Gastroesophageal sphincter (tissue), 4 donors: Measurements from ENCODE around the gene LRRC55. TPM values are rescaled to one million over a fixed set of nuclear protein-coding genes. Genes with fewer than 3 reads are reported as not detected.

Experiments used
- ATAC-seq: fragments of 150-250 bp; one replicate; pipeline ENCODE4 v1.9.1; 2016; ENCODE audit warnings: mild to moderate bottlenecking, moderate library complexity
- H3K27ac ChIP-seq, 4 donors: fragments of 200-600 bp; sonication (generic) in 3 of 4; 1 replicate in 3 of 4; 2 replicates in 1 of 4; pipeline ENCODE4 v1.5.1; 2016 to 2019
- H3K27me3 ChIP-seq: fragments of 200-600 bp; sonication (generic); one replicate; pipeline ENCODE4 v1.5.1; 2019
- H3K36me3 ChIP-seq, 2 donors: fragments of 200-600 bp; sonication (generic); one replicate each; pipeline ENCODE4 v1.5.1; 2019; ENCODE audit warnings: control low read depth in 1 of 2
- H3K4me1 ChIP-seq, 3 donors: fragments of 200-600 bp; sonication (generic); 1 replicate in 2 of 3; 2 replicates in 1 of 3; pipeline ENCODE4 v1.5.1; 2016 to 2019; ENCODE audit warnings: control low read depth in 2 of 3
- H3K4me3 ChIP-seq, 2 donors: fragments of 200-600 bp; sonication (generic); one replicate each; pipeline ENCODE4 v1.5.1; 2019; ENCODE audit warnings: mild to moderate bottlenecking in 1 of 2, moderate library complexity in 1 of 2
- H3K9me3 ChIP-seq, 3 donors: fragments of 200-600 bp; sonication (generic); one replicate each; pipeline ENCODE4 v1.5.1; 2017 to 2019; ENCODE audit warnings: control low read depth in 2 of 3
- EP300 ChIP-seq: sonication (generic); formaldehyde crosslinking; IDR thresholded peaks from one replicate; pipeline ENCODE4 v1.6.1; 2017; ENCODE audit warnings: antibody characterized with exemption, mild to moderate bottlenecking
- POLR2A ChIP-seq, 2 donors: fragments of 450-650 bp; IDR thresholded peaks; one replicate each; pipeline ENCODE4 v1.6.1; 2017; ENCODE audit warnings: antibody characterized with exemption in 2 of 2, mild to moderate bottlenecking in 2 of 2, moderate library complexity in 1 of 2
- POLR2AphosphoS5 ChIP-seq: sonication (generic); formaldehyde crosslinking; IDR thresholded peaks from one replicate; pipeline ENCODE4 v1.6.1; 2017; ENCODE audit warnings: antibody characterized with exemption
- WGBS, 2 donors: methylation state at CpG; one replicate each; pipeline ENCODE4 v1.1.5; 2018; ENCODE audit warnings: low coverage in 1 of 2; 5-methylcytosine and 5-hydroxymethylcytosine counted together
- total RNA-seq, 4 donors: library from RNA; depleted of rRNA; stranded (reverse); fragments of >200 nt; gene quantifications; one replicate each; pipeline ENCODE4 v1.1.0, GENCODE V29; 2016
- TF ChIP-seq, protein P1 (sequence below), 4 experiments: fragments of 200-600 bp in 2 of 4; fragments of 450-650 bp in 2 of 4; sonication (generic) in 1 of 4; IDR thresholded peaks; one replicate each; pipeline ENCODE4 v1.5.1; 2017 to 2019; ENCODE audit warnings: antibody characterized with exemption in 4 of 4, mild to moderate bottlenecking in 2 of 4, moderate library complexity in 2 of 4

LRRC55 gene
- total RNA-seq, 4 donors from 2014 or later = 0.12 to 0.13 TPM; not detected in 2

DNA sequence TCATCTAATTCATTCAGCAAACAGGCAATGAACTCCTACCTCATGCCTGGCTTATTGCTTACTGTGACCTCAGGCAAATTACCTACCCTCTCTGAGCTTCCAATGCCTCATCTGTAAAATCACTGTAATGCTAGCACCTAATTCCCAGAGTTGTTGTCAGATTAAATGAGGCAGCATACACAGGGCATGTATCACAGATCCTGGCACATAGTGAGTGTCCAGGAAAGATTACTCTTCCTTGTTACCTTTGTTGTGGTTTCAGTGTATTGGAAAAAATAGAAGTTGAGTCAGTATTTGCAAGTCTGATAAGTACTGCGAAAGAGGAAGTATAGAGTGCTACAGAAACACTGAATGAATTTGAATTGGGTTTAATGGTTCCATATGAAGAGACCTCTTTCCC is 26.4 kb upstream of the LRRC55 start:
- H3K4me1 ChIP-seq = no peaks in the 10 kb centered on the region
- no peak overlapping the region for H3K4me3 ChIP-seq
- ATAC-seq = no peak
- no peak overlapping the region for H3K27ac ChIP-seq
- no peaks in the 10 kb centered on the region for H3K36me3 ChIP-seq
- H3K9me3 ChIP-seq = no peaks in the 10 kb centered on the region
- TF ChIP-seq, protein P1, sequence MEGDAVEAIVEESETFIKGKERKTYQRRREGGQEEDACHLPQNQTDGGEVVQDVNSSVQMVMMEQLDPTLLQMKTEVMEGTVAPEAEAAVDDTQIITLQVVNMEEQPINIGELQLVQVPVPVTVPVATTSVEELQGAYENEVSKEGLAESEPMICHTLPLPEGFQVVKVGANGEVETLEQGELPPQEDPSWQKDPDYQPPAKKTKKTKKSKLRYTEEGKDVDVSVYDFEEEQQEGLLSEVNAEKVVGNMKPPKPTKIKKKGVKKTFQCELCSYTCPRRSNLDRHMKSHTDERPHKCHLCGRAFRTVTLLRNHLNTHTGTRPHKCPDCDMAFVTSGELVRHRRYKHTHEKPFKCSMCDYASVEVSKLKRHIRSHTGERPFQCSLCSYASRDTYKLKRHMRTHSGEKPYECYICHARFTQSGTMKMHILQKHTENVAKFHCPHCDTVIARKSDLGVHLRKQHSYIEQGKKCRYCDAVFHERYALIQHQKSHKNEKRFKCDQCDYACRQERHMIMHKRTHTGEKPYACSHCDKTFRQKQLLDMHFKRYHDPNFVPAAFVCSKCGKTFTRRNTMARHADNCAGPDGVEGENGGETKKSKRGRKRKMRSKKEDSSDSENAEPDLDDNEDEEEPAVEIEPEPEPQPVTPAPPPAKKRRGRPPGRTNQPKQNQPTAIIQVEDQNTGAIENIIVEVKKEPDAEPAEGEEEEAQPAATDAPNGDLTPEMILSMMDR (IDR thresholded peaks at IDR 0.05) = no peak
- TF ChIP-seq POLR2A (IDR thresholded peaks at IDR 0.05) (no peak), POLR2AphosphoS5 (no peak), EP300 (no peak)
- H3K27me3 ChIP-seq = peaks cover 31% of the 10 kb centered on the region
- WGBS, 2 donors = 88% methylated on average over 1 of the region's 1 CpG; no CpG with 5 or more reads in 1 of the 2 donors

- Histone ChIP-seq H3K27ac (no peak overlapping the region), H3K9me3 (no peaks in the 10 kb centered on the region), H3K27me3 (peaks cover 31% of the 10 kb centered on the region), H3K4me3 (no peak overlapping the region), H3K36me3 (no peaks in the 10 kb centered on the region), H3K4me1 (no peaks in the 10 kb centered on the region)
- WGBS, 2 donors = 33 to 48% methylated on average over 4 to 9 of the region's 10 CpGs
- ATAC-seq = no peak
- TF ChIP-seq, protein P1 (IDR thresholded peaks at IDR 0.05) = no peak
- TF ChIP-seq EP300 (no peak), POLR2A (IDR thresholded peaks at IDR 0.05) (no peak), POLR2AphosphoS5 (no peak)
Observed at GRCh38 chr11:57155838-57156607, 25.7 kb upstream of the LRRC55 start.

GRCh38 chr11:57156928-57157327 is 24.8 kb upstream of the LRRC55 start:
- H3K4me1 ChIP-seq = no peaks in the 10 kb centered on the region
- no peaks in the 10 kb centered on the region for H3K9me3 ChIP-seq
- no peak overlapping the region for H3K4me3 ChIP-seq
- peaks cover 31% of the 10 kb centered on the region for H3K27me3 ChIP-seq
- H3K27ac ChIP-seq = no peak overlapping the region
- no peak for ATAC-seq
- H3K36me3 ChIP-seq = no peaks in the 10 kb centered on the region
- TF ChIP-seq POLR2AphosphoS5 = no peak
- 80 to 92% methylated on average over 1 to 2 of the region's 4 CpGs for WGBS, 2 donors

- TF ChIP-seq POLR2A (IDR thresholded peaks at IDR 0.05) (no peak), POLR2AphosphoS5 (no peak), EP300 (no peak)
- TF ChIP-seq, protein P1 (IDR thresholded peaks at IDR 0.05) = no peak
- no peaks in the 10 kb centered on the region for H3K4me1 ChIP-seq
- H3K36me3 ChIP-seq = no peaks in the 10 kb centered on the region
- H3K9me3 ChIP-seq = no peaks in the 10 kb centered on the region
- 68 to 73% methylated on average over 3 of the region's 3 CpGs for WGBS, 2 donors
- no peak overlapping the region for H3K4me3 ChIP-seq
- H3K27me3 ChIP-seq = peaks cover 31% of the 10 kb centered on the region
- no peak overlapping the region for H3K27ac ChIP-seq
- ATAC-seq = no peak
Observed at GRCh38 chr11:57157624-57158023, 24.1 kb upstream of the LRRC55 start.

DNA sequence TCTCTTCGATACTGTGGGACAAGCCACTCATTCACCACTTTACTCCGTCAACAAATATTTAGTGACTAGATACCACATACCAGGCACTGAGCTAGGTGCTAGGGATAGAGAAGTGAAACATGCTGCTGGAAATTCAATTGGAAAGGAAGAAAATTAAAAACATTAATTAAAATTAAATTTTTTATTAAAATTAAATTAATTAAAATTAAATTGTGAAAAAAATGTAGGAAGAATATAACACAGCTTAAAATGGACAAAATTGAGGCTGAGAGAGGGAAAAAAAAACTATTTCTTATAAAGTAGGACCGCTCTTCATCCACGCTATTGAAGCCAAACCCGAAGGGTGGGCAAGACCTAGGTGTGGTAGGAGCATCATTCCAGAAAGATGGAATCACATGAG is 23.6 kb upstream of the LRRC55 start:
- Histone ChIP-seq H3K27me3 (peaks cover 31% of the 10 kb centered on the region), H3K4me3 (no peak overlapping the region), H3K36me3 (no peaks in the 10 kb centered on the region), H3K9me3 (no peaks in the 10 kb centered on the region), H3K27ac (no peak overlapping the region), H3K4me1 (no peaks in the 10 kb centered on the region)
- TF ChIP-seq, protein P1 (IDR thresholded peaks at IDR 0.05) = no peak
- TF ChIP-seq EP300 (no peak), POLR2A (IDR thresholded peaks at IDR 0.05) (no peak)
- WGBS, 2 donors = 66 to 81% methylated on average over 5 of the region's 5 CpGs
- no peak for ATAC-seq
